Keratinocyte (primary cell): ENCODE results near the gene IFITM10.

Source experiments
- CTCF ChIP-seq, 3 experiments: IDR thresholded peaks in 1 of 3; conservative IDR thresholded peaks in 1 of 3; optimal IDR thresholded peaks in 1 of 3; 2 replicates in 2 of 3; 3 replicates in 1 of 3; pipeline versions ENCODE3 to v1.5.1; 2011; ENCODE audit warnings: low read length in 3 of 3, mild to moderate bottlenecking in 3 of 3, moderate library complexity in 2 of 3, control low read depth in 1 of 3, inconsistent platforms in 1 of 3; ENCODE audit not compliant: insufficient read depth in 2 of 3; ENCODE audit errors: extremely low read depth in 1 of 3
- EZH2 ChIP-seq: IDR thresholded peaks from one replicate; pipeline ENCODE4 v1.6.1; 2012; ENCODE audit warnings: inconsistent platforms, mild to moderate bottlenecking, low read length, moderate library complexity

GRCh38 chr11:1750481-1750839 lies at the start of gene IFITM10:
- TF ChIP-seq CTCF (optimal IDR thresholded peaks at IDR 0.05 in 1 of 3, IDR thresholded peaks at IDR 0.05 in 1 of 3, conservative IDR thresholded peaks at IDR 0.05 in 1 of 3; ENCODE audit: extremely low read depth in 1 of 3, insufficient read depth in 2 of 3, low read length in 3 of 3), result no peak
- TF ChIP-seq EZH2, result no peak
